Pancreas (tissue), 10 donors: ENCODE results near the gene CYP4F22. TPM values are rescaled to one million over a fixed set of nuclear protein-coding genes. Genes with fewer than 3 reads are reported as not detected.

ENCODE experiments used
- ATAC-seq, 4 donors: fragments of 200-7000 bp; cut with Tn5 transposase; one replicate each; pipeline versions ENCODE4 v1.8.0 to v1.9.1; 2020; ENCODE audit warnings: mild to moderate bottlenecking in 4 of 4, moderate library complexity in 4 of 4
- DNase-seq, 6 donors: peaks; one replicate each; pipeline ENCODE4 v3.0.0-alpha.2; 2020
- FAIRE-seq: peaks from 2 replicates; lab custom pipeline; 2012; peaks lifted over from hg19 to GRCh38; lab: Jason Lieb, UNC
- H3K27ac ChIP-seq, 4 donors: fragments of 200-600 bp; sonication (generic); 1 replicate in 3 of 4; 2 replicates in 1 of 4; pipeline versions ENCODE4 v1.5.0 to v1.8.0; 2020
- H3K27me3 ChIP-seq, 4 donors: fragments of 200-600 bp; one replicate each; pipeline ENCODE4 v1.8.0; 2021
- H3K36me3 ChIP-seq, 3 donors: fragments of 200-600 bp; sonication (generic) in 1 of 3; one replicate each; pipeline versions ENCODE4 v1.5.0 to v1.8.0; 2020 to 2021
- H3K4me1 ChIP-seq, 3 donors: fragments of 200-600 bp; one replicate each; pipeline ENCODE4 v1.8.0; 2021
- H3K4me3 ChIP-seq, 4 donors: fragments of 200-600 bp; sonication (generic) in 2 of 4; one replicate each; pipeline versions ENCODE4 v1.5.0 to v1.8.0; 2020 to 2021
- H3K9me3 ChIP-seq, 4 donors: fragments of 200-600 bp; one replicate each; pipeline ENCODE4 v1.8.0; 2021
- WGBS, 2 donors: extraction: QIAGEN DNeasy Blood & Tissue Kit; methylation state at CpG; one replicate each; pipeline ENCODE4 v1.1.7; 2013; 5-methylcytosine and 5-hydroxymethylcytosine counted together
- intact Hi-C, 3 donors: fragments of 100-400 bp; cut with DNase I; formaldehyde crosslinking; loops; one replicate each; pipeline versions ENCODE4 v1.11.1 to v1.14.2; 2022
- polyA plus RNA-seq, 2 donors: library from polyadenylated mRNA; stranded (reverse); fragments of 200-250 nt; gene quantifications; one replicate each; pipeline ENCODE4 v1.2.3, GENCODE V29; 2013
- total RNA-seq, 6 donors: library from RNA; stranded (reverse); fragmentation: NEBNext Ultra II Directional in 4 of 6; extraction: Animal tissue kit (Norgen Biotek cat#: 25700) in 4 of 6; gene quantifications; one replicate each; pipeline versions ENCODE4 v1.2.1 to v1.2.4, GENCODE V29; 2021 to 2023
- TF ChIP-seq, protein P1 (sequence below), 4 donors: fragments of 200-600 bp; sonication (generic) in 3 of 4; IDR thresholded peaks; one replicate each; pipeline versions ENCODE4 v1.5.0 to v1.8.0; 2021; ENCODE audit warnings: antibody characterized with exemption in 4 of 4
- donor health status: healthy with polysubstance abuse.
- donor health status: DM: no; HTN: no; CAD: no; lungs with moderate emphysema.
- donor health status: DM: no; HTN: no; CAD: no.
- donor health status: control.
- donor health status: control.
- donor health status: Bipolar disorder and iron deficiency.
- donor health status: DM: yes; HTN: yes; CAD: no.
- donor health status: DM: no; HTN: no; CAD: no.
- donor health status: DM: no; HTN: no; CAD: no.
- donor health status: DM: yes; HTN: yes; CAD: no.

The CYP4F22 gene
- total and polyA plus RNA-seq, 8 donors: 0.06 TPM; not detected in 7

DNA sequence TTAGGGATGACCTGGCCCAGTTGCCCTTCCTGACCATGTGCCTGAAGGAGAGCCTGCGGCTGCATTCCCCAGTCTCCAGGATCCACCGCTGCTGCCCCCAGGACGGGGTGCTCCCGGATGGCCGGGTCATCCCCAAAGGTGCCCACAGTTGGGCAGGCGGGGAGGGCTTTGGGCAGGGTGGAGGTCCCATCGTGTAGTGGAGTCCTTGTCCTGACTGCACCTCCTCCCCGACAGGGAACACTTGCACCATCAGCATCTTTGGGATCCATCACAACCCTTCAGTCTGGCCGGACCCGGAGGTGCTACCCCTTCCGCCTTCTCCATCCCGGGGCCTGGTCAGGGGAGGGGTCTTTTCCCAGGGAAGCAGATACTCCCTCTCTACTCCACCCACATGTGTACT lies 75.0 kb downstream of the CYP4F22 start:
- Histone ChIP-seq H3K27me3 (peaks cover 0 to 5% (median 0%) of the 10 kb centered on the region in 4 donors), H3K4me1 (no peaks in the 10 kb centered on the region), H3K27ac (no peak overlapping the region), H3K36me3 (no peaks in the 10 kb centered on the region), H3K9me3 (no peaks in the 10 kb centered on the region), H3K4me3 (no peak overlapping the region)
- FAIRE-seq (no peak), ATAC-seq (no peak), DNase-seq (no peak)
- intact Hi-C loops: no loop called here
- TF ChIP-seq, protein P1, sequence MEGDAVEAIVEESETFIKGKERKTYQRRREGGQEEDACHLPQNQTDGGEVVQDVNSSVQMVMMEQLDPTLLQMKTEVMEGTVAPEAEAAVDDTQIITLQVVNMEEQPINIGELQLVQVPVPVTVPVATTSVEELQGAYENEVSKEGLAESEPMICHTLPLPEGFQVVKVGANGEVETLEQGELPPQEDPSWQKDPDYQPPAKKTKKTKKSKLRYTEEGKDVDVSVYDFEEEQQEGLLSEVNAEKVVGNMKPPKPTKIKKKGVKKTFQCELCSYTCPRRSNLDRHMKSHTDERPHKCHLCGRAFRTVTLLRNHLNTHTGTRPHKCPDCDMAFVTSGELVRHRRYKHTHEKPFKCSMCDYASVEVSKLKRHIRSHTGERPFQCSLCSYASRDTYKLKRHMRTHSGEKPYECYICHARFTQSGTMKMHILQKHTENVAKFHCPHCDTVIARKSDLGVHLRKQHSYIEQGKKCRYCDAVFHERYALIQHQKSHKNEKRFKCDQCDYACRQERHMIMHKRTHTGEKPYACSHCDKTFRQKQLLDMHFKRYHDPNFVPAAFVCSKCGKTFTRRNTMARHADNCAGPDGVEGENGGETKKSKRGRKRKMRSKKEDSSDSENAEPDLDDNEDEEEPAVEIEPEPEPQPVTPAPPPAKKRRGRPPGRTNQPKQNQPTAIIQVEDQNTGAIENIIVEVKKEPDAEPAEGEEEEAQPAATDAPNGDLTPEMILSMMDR (IDR thresholded peaks at IDR 0.05): no peak
- 66 to 77% methylated on average over 12 of the region's 12 CpGs for WGBS, 2 donors

DNA sequence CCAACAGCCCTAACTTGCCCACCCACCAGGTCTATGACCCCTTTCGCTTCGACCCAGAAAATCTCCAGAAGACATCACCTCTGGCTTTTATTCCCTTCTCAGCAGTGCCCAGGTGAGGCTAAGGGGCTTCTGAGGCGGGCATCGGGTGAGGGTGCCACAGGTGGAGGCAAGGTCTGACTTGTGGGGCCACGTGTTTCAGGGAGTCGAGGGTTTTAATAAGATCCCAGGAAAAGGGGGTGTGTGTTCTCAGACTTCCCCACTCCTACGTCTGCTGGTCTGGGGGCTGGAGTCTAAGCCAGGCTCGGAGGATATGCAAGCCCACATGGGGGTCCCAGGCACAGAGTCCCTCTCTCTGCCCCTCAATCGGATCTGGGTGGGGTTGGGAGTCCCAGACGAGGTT lies 75.8 kb downstream of the CYP4F22 start:
- no peak overlapping the region for H3K4me3 ChIP-seq
- WGBS, 2 donors: 39 to 41% methylated on average over 10 of the region's 10 CpGs
- H3K36me3 ChIP-seq: no peaks in the 10 kb centered on the region
- no peak overlapping the region for H3K27ac ChIP-seq
- TF ChIP-seq, protein P1 (IDR thresholded peaks at IDR 0.05): no peak
- intact Hi-C loops: no loop called here
- no peaks in the 10 kb centered on the region for H3K4me1 ChIP-seq
- H3K27me3 ChIP-seq: peaks cover 0 to 5% (median 0%) of the 10 kb centered on the region in 4 donors
- ATAC-seq: no peak
- FAIRE-seq: no peak
- no peaks in the 10 kb centered on the region for H3K9me3 ChIP-seq
- DNase-seq: no peak

DNA sequence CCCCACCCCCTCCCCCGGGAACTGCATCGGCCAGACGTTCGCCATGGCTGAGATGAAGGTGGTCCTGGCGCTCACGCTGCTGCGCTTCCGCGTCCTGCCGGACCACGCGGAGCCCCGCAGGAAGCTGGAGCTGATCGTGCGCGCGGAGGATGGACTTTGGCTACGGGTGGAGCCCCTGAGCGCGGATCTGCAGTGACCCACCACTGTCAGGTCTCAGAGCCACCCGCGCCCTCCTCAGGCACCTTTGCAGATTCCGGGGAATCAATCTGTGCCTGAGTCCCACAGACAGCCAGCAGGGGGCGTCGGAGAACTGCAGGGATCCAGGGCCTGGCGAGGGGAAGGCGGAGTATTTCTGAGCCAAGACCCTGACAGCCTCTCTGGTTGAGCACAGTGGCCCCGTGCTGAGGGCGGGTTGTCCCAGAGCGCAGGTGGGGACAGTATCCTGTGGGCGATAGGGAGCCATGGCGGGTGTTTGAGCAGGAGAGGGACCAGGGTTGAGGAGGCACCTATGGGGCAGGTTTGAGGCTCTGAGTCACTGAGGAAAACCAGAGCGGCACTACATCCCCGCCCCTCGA lies 76.3 kb downstream of the CYP4F22 start:
- no peaks in the 10 kb centered on the region for H3K4me1 ChIP-seq
- no peak overlapping the region for H3K27ac ChIP-seq
- WGBS, 2 donors: 8 to 9% methylated on average over 35 of the region's 35 CpGs
- no peaks in the 10 kb centered on the region for H3K36me3 ChIP-seq
- no peaks in the 10 kb centered on the region for H3K9me3 ChIP-seq
- no peak overlapping the region for H3K4me3 ChIP-seq
- TF ChIP-seq, protein P1 (IDR thresholded peaks at IDR 0.05): peak; percentile 82 to 91 (median 86)
- peaks cover 0 to 5% (median 0%) of the 10 kb centered on the region in 4 donors for H3K27me3 ChIP-seq
- FAIRE-seq (no peak), DNase-seq (peak; percentile 54 to 98 (median 80)), ATAC-seq (peak; percentile 76 to 99 (median 93))
- intact Hi-C loops: no loop called here

DNA sequence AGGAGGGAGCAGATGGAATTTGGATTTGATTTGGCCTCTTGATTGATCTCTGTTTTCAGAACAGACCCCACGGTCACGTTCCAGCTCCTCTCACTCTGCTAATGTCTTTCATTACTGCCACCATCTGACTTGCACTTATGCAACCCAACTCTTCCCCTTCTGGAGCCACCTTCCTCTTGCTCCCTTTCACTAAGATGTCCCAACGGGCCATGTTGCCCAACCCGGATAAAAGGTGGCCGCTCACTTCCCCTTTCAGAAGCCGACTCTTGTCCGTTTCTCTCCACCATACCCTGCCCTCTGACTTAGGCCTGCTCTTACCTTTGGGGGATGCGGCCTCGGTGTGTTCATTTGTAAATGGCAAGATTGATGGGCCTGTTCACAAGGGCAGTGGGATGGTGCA lies 79.3 kb downstream of the CYP4F22 start:
- no peaks in the 10 kb centered on the region for H3K9me3 ChIP-seq
- DNase-seq: peak in 1 of 6 donors; percentile 28
- TF ChIP-seq, protein P1 (IDR thresholded peaks at IDR 0.05): no peak
- intact Hi-C loops: no loop called here
- H3K4me1 ChIP-seq: no peaks in the 10 kb centered on the region
- H3K36me3 ChIP-seq: no peaks in the 10 kb centered on the region
- no peak for FAIRE-seq
- H3K27ac ChIP-seq: no peak overlapping the region
- peaks cover 0 to 5% (median 0%) of the 10 kb centered on the region in 4 donors for H3K27me3 ChIP-seq
- peak in 2 of 4 donors; percentile 27 to 49 for ATAC-seq
- no peak overlapping the region for H3K4me3 ChIP-seq
- 69 to 78% methylated on average over 9 of the region's 9 CpGs for WGBS, 2 donors

DNA sequence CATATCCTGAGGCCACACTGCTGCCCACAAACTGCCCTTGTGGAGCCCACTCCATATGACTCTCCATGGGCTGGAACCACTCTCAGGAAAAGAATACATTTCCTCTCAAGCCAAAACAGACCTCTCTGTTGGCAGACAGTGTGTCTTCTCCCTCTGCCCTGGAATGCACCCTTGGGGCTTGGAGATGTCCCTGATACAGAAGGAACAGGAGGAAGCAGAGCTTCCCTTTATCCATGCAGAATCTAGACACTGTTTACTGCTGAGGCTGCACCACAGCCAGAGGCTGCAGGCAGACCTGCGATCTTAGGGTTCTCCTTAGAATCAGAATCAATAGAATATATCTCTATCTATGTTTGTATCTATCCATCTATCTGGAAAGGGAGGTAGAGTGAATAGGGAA lies 79.9 kb downstream of the CYP4F22 start:
- 50 to 61% methylated on average over 1 of the region's 1 CpG for WGBS, 2 donors
- TF ChIP-seq, protein P1 (IDR thresholded peaks at IDR 0.05): no peak
- ATAC-seq (no peak), FAIRE-seq (no peak), DNase-seq (no peak)
- H3K4me1 ChIP-seq: no peaks in the 10 kb centered on the region
- H3K27me3 ChIP-seq: peaks cover 0 to 5% (median 0%) of the 10 kb centered on the region in 4 donors
- no peak overlapping the region for H3K27ac ChIP-seq
- intact Hi-C loops: no loop called here
- H3K36me3 ChIP-seq: no peaks in the 10 kb centered on the region
- H3K4me3 ChIP-seq: no peak overlapping the region
- no peaks in the 10 kb centered on the region for H3K9me3 ChIP-seq
